ENCODE measurements around the gene ODF4. TPM values are rescaled to one million over a fixed set of nuclear protein-coding genes. Genes with fewer than 3 reads are reported as not detected.
"Not testable (repeated sequence)": the region's sequence is repeated elsewhere in the genome, so short reads cannot be mapped to it uniquely, and the experiment has no call there.

The ODF4 gene
- total RNA-seq, 1 donor: not detected

- no peak overlapping the region for H3K27ac ChIP-seq (ENCODE audit: low read depth, low read length)
- H3K4me1 ChIP-seq (ENCODE audit: insufficient read depth, low read length): peaks cover 14% of the 10 kb centered on the region
- no peak for TF ChIP-seq CTCF (IDR thresholded peaks at IDR 0.05; ENCODE audit: extremely low read depth, low read depth, low read length)
- H4K20me1 ChIP-seq (ENCODE audit: insufficient read depth, low read length): no peaks in the 10 kb centered on the region
- H3K27me3 ChIP-seq (ENCODE audit: insufficient read depth, low read length): peaks cover 23% of the 10 kb centered on the region
- no peak overlapping the region for H2AFZ ChIP-seq (ENCODE audit: low read length)
- no peak overlapping the region for H3K4me2 ChIP-seq (ENCODE audit: insufficient read depth, low read length)
- H3K9me3 ChIP-seq (ENCODE audit: low read depth, low read length): no peaks in the 10 kb centered on the region
- H3K79me2 ChIP-seq (ENCODE audit: insufficient read depth, low read length): no peaks in the 10 kb centered on the region
- H3K4me3 ChIP-seq (ENCODE audit: insufficient read depth, low read length): no peak overlapping the region
- no peaks in the 10 kb centered on the region for H3K36me3 ChIP-seq (ENCODE audit: insufficient read depth, low read length)
- peak; percentile 66 for DNase-seq (ENCODE audit: insufficient read length, low spot score, missing footprints)
Observed at GRCh38 chr17:8392674-8393469, 53.2 kb downstream of the ODF4 start.

- DNase-seq (ENCODE audit: insufficient read length, low spot score, missing footprints): peak; percentile 52
- TF ChIP-seq CTCF (IDR thresholded peaks at IDR 0.05; ENCODE audit: extremely low read depth, low read depth, low read length): no peak
- peaks cover 26% of the 10 kb centered on the region for H3K27me3 ChIP-seq (ENCODE audit: insufficient read depth, low read length)
- peak overlapping the region; percentile 29 for H3K4me2 ChIP-seq (ENCODE audit: insufficient read depth, low read length)
- no peaks in the 10 kb centered on the region for H4K20me1 ChIP-seq (ENCODE audit: insufficient read depth, low read length)
- H3K4me1 ChIP-seq (ENCODE audit: insufficient read depth, low read length): peaks cover 14% of the 10 kb centered on the region
- H3K4me3 ChIP-seq (ENCODE audit: insufficient read depth, low read length): no peak overlapping the region
- no peaks in the 10 kb centered on the region for H3K9me3 ChIP-seq (ENCODE audit: low read depth, low read length)
- H3K36me3 ChIP-seq (ENCODE audit: insufficient read depth, low read length): no peaks in the 10 kb centered on the region
- no peak overlapping the region for H2AFZ ChIP-seq (ENCODE audit: low read length)
- H3K79me2 ChIP-seq (ENCODE audit: insufficient read depth, low read length): no peaks in the 10 kb centered on the region
- H3K27ac ChIP-seq (ENCODE audit: low read depth, low read length): no peak overlapping the region
Observed at GRCh38 chr17:8393470-8394231, 54.0 kb downstream of the ODF4 start.

DNA sequence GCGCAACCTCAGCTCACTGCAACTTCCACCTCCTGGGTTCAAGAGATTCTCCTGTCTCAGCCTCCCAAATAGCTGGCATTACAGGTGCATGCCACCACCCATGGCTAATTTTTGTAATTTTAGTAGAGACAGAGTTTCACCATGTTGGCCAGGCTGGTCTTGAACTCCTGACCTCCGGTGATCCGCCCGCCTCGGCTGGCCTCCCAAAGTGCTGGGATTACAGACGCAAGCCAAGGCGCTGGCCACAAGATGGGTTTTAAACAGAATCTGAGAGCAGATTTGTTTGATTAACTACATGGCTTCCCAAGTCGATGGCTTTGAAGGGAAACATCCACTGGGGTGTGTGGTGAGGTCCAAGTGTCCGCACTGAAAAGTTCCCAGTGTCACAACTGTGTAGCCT, 54.9 kb downstream of the ODF4 start:
- H3K4me1 ChIP-seq (ENCODE audit: insufficient read depth, low read length): peaks cover 14% of the 10 kb centered on the region
- not testable (repeated sequence) for H3K4me3 ChIP-seq (ENCODE audit: insufficient read depth, low read length); H3K27ac ChIP-seq (ENCODE audit: low read depth, low read length); H3K79me2 ChIP-seq (ENCODE audit: insufficient read depth, low read length); H4K20me1 ChIP-seq (ENCODE audit: insufficient read depth, low read length); DNase-seq (ENCODE audit: insufficient read length, low spot score, missing footprints); H3K4me2 ChIP-seq (ENCODE audit: insufficient read depth, low read length); H3K9me3 ChIP-seq (ENCODE audit: low read depth, low read length); H2AFZ ChIP-seq (ENCODE audit: low read length); H3K36me3 ChIP-seq (ENCODE audit: insufficient read depth, low read length)
- H3K27me3 ChIP-seq (ENCODE audit: insufficient read depth, low read length): peaks cover 32% of the 10 kb centered on the region

Small RNA genes within 50 kb of the gene (small RNA-seq; reads per million reads assigned to genes)
- not detected for gene RF00265

Other genes with a start within 250 kb of the ODF4 start
- not detected in 2 replicates for gene ALOXE3, start 221.3 kb upstream of the ODF4 start, total RNA-seq
- gene HES7, start 215.7 kb upstream of the ODF4 start, total RNA-seq: not detected in 2 replicates
- 11.2 and 16.6 TPM in 2 replicates for gene PER1, start 187.4 kb upstream of the ODF4 start, total RNA-seq
- 5.3 and 5.4 TPM in 2 replicates for gene VAMP2, start 176.9 kb upstream of the ODF4 start, total RNA-seq
- gene TMEM107, start 163.5 kb upstream of the ODF4 start, total RNA-seq: 8.3 and 8.8 TPM in 2 replicates
- gene BORCS6, start 149.7 kb upstream of the ODF4 start, total RNA-seq: 9.4 and 11.5 TPM in 2 replicates
- gene AURKB, start 129.3 kb upstream of the ODF4 start, total RNA-seq: 3.6 and 4.7 TPM in 2 replicates
- 6.2 and 7.6 TPM in 2 replicates for gene CTC1, start 91.8 kb upstream of the ODF4 start, total RNA-seq
- gene PFAS, start 90.6 kb upstream of the ODF4 start, total RNA-seq: 14.1 and 18.8 TPM in 2 replicates
- 8.0 and 8.3 TPM in 2 replicates for gene RANGRF, start 51.2 kb upstream of the ODF4 start, total RNA-seq
- 1.1 and 2.1 TPM in 2 replicates for gene SLC25A35, start 44.4 kb upstream of the ODF4 start, total RNA-seq
- gene ARHGEF15, start 29.6 kb upstream of the ODF4 start, total RNA-seq: not detected in 2 replicates
- gene RPL26, start 43.4 kb downstream of the ODF4 start, total RNA-seq: 1,921 and 2,089 TPM in 2 replicates
- not detected in 2 replicates for gene RNF222, start 58.0 kb downstream of the ODF4 start, total RNA-seq
- 69.8 and 72.8 TPM in 2 replicates for gene NDEL1, start 96.0 kb downstream of the ODF4 start, total RNA-seq